ENCODE measurements around the gene UBL4B.

UBL4B gene

GRCh38 chr1:110155878-110156522 lies 43.8 kb downstream of the UBL4B start:
- DNase-seq (ENCODE audit: low spot score) = no peak

GRCh38 chr1:110158261-110158660 lies 46.0 kb downstream of the UBL4B start:
- no peak for DNase-seq (ENCODE audit: low spot score)

- no peak for DNase-seq (ENCODE audit: low spot score)
Observed at GRCh38 chr1:110159168-110159567, 46.9 kb downstream of the UBL4B start.

- DNase-seq (ENCODE audit: low spot score) = no peak
Observed at GRCh38 chr1:110160538-110161100, 48.4 kb downstream of the UBL4B start.

GRCh38 chr1:110161165-110161564 lies 48.9 kb downstream of the UBL4B start:
- no peak for DNase-seq (ENCODE audit: low spot score)

GRCh38 chr1:110161849-110162248 lies 49.6 kb downstream of the UBL4B start:
- no peak for DNase-seq (ENCODE audit: low spot score)

Data from globus pallidus (tissue), 1 donor.